Activated CD8-positive, alpha-beta memory T cell treated with anti-CD3 and anti-CD28 coated beads, Interleukin-2, amount 10 ng/mL, durations not matched to agents 7 days and 5 days (primary cell): ENCODE measurements around the gene TUBA3D. TPM values are rescaled to one million over a fixed set of nuclear protein-coding genes. Genes with fewer than 3 reads are reported as not detected.
A peak's percentile ranks its signal among the peaks of the same experiment; 100 is the strongest.
"Not testable (repeated sequence)": the region's sequence is repeated elsewhere in the genome, so short reads cannot be mapped to it uniquely, and the experiment has no call there.

Source experiments
- ATAC-seq: fragments of 150-1000 bp; cut with Tn5 transposase; one replicate; pipeline ENCODE4 v1.10.0; 2021; ENCODE audit warnings: moderate library complexity
- CTCF ChIA-PET: fragments of 350-600 bp; sonication (Branson Sonifier 250); formaldehyde crosslinking; loops from one replicate; lab custom pipeline; 2021; ENCODE audit warnings: antibody characterized with exemption; lab: Charles Lee
- DNase-seq: peaks from one replicate; pipeline ENCODE4 v3.0.0-alpha.2; 2020
- H3K27ac Mint-ChIP-seq: one replicate; pipeline ENCODE4 v1.8.0; 2021; ENCODE audit warnings: mild to moderate bottlenecking, mixed read lengths
- H3K27me3 Mint-ChIP-seq: one replicate; pipeline ENCODE4 v1.8.0; 2021; ENCODE audit warnings: mixed read lengths
- H3K36me3 Mint-ChIP-seq: one replicate; pipeline ENCODE4 v1.8.0; 2021; ENCODE audit warnings: mild to moderate bottlenecking, mixed read lengths
- H3K4me1 Mint-ChIP-seq: one replicate; pipeline ENCODE4 v1.8.0; 2021; ENCODE audit warnings: mixed read lengths
- H3K4me3 Mint-ChIP-seq: one replicate; pipeline ENCODE4 v1.8.0; 2021; ENCODE audit warnings: mild to moderate bottlenecking, moderate library complexity, mixed read lengths
- H3K9me3 Mint-ChIP-seq: one replicate; pipeline ENCODE4 v1.8.0; 2022; ENCODE audit warnings: low read depth, mixed read lengths
- microRNA-seq: library from miRNA; unstranded; fragments of <30 nt; microRNA quantifications from one replicate; pipeline ENCODE4 v1.2.0, GENCODE V29; 2022
- total RNA-seq, 2 experiments: library from RNA; stranded (reverse); gene quantifications; one replicate each; pipeline ENCODE4 v1.2.3, GENCODE V29; 2021

TUBA3D gene
- total RNA-seq, 2 experiments from 2014 or later, result not detected

DNA sequence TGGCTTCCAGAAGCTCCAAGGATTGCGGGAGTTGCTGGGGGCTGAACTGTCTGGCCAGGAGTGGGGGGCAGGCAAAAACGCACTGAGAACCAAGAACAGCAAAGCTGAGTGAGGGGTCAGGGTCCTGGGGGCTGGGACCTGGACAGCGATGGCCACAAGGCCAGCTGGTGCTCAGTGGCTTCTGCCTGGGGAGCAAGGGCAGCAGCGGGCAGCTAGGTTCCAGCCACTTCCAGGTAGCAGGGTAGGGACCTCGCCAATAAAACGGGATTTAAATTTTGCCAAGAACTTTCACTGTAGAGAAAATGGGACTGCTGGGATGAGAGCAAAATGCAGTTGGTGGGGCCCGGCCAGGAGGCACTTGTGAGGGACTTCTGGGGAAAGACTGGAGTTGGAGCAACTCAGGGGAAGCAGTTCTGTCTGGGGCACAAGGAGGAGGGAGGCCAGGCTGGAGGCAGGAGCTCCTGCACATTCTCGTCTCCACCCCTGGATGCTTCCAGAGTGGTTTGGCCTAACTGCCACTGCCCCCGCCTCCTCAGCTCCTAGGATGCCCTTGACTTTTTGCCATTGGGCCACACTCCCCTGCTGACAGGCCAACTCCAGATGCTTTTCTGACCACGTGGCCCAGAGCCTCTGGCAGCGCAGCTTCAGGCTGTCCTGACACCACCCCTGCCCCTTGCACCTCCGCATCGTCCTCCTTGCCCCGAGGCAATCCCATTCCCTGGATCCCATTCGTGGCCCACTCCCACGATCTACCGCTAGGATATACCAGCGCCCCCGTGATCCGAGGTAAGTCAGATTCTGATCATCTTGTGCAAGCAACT, 46.3 kb downstream of the TUBA3D start:
- CTCF ChIA-PET, result interaction anchor here (0.7 kb wide), 1 partner anchor 30 kb away, joined by 4 read pairs; the partner anchor contains the start of gene MZT2A
- DNase-seq, result no peak
- peaks cover 1% of the 10 kb centered on the region for H3K4me1 Mint-ChIP-seq
- H3K36me3 Mint-ChIP-seq, result peaks cover 6% of the 10 kb centered on the region
- no peak for ATAC-seq
- H3K4me3 Mint-ChIP-seq, result no peak overlapping the region
- H3K9me3 Mint-ChIP-seq, result no peaks in the 10 kb centered on the region
- H3K27ac Mint-ChIP-seq, result no peak overlapping the region
- no peaks in the 10 kb centered on the region for H3K27me3 Mint-ChIP-seq

DNA sequence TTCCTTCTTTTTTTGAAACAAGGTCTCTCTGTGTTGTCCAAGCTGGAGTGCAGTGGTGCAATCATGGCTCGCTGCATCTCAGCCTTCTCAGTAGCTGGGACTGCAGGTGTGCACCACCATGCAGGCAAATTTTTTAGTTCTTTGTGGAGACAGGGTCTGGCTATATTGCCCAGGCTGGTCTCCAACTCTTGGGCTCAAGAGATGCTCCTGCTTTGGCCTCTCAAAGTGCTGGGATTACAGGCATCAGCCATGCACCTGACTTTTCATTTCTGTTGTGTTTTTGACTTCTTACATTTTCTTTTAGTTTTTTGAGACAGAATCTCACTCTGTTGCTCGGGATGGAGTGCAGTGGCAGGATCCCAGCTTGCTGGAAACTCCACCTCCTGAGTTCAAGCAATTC, 49.3 kb downstream of the TUBA3D start:
- CTCF ChIA-PET, result interaction anchor here (1.3 kb wide), 1 partner anchor 32 kb away, joined by 3 read pairs; no protein-coding TSS in a partner anchor
- H3K9me3 Mint-ChIP-seq, H3K36me3 Mint-ChIP-seq, H3K27me3 Mint-ChIP-seq, ATAC-seq, H3K4me3 Mint-ChIP-seq, H3K27ac Mint-ChIP-seq: not testable (repeated sequence)
- DNase-seq, result peak; percentile 23
- peaks cover 20% of the 10 kb centered on the region for H3K4me1 Mint-ChIP-seq

DNA sequence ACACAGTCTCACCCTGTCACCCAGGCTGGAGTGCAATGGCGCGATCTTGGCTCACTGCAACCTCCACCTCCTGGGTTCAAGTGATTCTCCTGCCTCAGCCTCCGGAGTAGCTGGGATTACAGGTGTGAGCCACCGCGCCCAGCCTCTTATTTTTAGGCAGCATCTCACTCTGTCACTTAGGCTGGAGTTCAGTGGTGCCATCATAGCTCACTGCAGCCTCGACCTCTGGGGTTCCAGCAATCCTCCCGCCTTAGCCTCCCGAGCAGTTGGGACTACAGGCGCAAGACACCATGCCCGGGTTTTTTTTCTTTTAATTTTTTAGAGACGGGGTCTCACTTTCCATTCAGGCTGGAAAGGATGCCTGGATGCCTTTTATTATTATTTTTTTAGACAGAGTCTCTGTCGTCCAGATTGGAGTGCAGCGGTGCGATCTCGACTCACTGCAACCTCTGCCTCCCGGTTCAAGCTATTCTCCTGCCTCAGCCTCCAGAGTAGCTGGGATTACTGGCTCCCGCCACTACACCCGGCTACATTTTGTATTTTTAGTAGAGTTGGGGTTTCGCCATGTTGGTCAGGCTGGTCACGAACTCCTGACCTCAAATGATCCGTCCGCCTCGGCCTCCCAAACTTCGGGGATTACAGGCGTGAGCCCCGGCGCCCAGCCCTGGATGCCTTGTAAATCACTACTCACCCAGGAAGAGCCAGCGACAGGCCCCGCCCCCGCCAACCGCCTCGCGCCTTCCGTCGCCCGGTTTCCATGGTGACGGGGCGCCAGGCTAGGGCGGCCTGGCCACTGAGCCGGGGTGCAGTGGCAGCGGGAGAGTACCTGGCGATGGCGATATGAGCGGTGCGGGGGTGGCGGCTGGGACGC, 51.4 kb downstream of the TUBA3D start, which contains the start of gene CCDC74A:
CCDC74A (plus strand) TSS at position 758 of the 871 bp plus-strand sequence; CDS start at position 841, 83 bp downstream.
- CTCF ChIA-PET, result interaction anchor here (1.3 to 2.4 kb wide), 2 partner anchors 34 to 35 kb away, joined by 7 to 11 read pairs; partner anchors contain the start of gene MZT2A
- peaks cover 20% of the 10 kb centered on the region for H3K4me1 Mint-ChIP-seq

DNA sequence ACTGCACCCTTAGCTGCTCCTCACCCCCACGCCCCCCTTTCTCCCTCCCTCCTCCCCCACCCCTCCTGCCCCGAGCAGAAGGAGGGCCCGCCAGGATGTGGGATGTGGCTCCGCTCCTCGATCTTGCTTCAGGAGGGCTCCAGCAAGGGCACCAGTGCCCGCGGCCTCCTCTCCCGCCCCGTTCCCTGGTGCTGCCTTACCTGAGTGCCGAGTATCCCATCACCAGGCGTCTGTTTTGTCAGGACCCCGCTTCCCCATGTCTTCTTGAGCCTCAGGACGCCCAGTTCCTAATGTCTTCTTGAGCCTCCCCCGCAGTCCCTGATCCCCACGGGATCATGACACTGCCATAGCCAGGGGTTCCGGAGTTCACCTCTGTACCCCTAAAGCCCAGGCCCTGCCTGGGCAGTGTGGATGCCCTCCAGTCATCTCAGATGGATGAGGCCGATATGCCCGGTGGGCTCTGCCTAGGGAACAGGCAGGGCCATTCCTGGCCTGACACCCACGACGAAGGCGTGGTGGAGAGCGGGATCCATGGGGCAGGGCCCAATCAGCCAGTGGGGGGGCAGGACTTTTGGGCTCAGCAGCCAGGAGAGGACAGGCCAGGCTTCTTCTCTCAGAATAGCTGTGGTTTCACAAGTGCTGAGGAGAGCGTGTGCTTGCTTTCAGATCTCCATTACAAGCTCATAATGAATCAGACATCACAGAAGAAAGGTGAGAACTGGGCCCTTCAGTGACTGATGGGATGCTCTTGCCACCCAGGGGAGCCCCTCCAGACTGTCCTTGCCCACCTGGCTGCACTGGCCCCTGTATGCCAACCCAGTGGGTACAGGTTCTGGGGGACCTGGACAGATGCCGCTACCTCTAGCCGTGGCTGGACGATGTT, 53.3 kb downstream of the TUBA3D start:
- Mint-ChIP-seq H3K4me1 (peaks cover 20% of the 10 kb centered on the region), H3K4me3 (peak overlapping the region; percentile 58)
- CTCF ChIA-PET, result interaction anchor here (1.4 to 2.4 kb wide), 2 partner anchors 37 to 115 kb away, joined by 4 to 11 read pairs; partner anchors contain the start of gene MZT2A
- H3K27ac Mint-ChIP-seq, H3K36me3 Mint-ChIP-seq, DNase-seq, H3K9me3 Mint-ChIP-seq, H3K27me3 Mint-ChIP-seq: not testable (repeated sequence)
- peak; percentile 17 for ATAC-seq

More for the DNA sequence above, 51.4 kb downstream of the TUBA3D start, which contains the start of gene CCDC74A:
- not testable (repeated sequence) for H3K27me3 Mint-ChIP-seq, H3K36me3 Mint-ChIP-seq, H3K9me3 Mint-ChIP-seq
- peak within 1 kb of the TSS; percentile 82 for H3K4me3 Mint-ChIP-seq
- H3K27ac Mint-ChIP-seq, result peak within 1 kb of the TSS; percentile 77
- ATAC-seq (peak; percentile 93), DNase-seq (peak; percentile 86)

DNA sequence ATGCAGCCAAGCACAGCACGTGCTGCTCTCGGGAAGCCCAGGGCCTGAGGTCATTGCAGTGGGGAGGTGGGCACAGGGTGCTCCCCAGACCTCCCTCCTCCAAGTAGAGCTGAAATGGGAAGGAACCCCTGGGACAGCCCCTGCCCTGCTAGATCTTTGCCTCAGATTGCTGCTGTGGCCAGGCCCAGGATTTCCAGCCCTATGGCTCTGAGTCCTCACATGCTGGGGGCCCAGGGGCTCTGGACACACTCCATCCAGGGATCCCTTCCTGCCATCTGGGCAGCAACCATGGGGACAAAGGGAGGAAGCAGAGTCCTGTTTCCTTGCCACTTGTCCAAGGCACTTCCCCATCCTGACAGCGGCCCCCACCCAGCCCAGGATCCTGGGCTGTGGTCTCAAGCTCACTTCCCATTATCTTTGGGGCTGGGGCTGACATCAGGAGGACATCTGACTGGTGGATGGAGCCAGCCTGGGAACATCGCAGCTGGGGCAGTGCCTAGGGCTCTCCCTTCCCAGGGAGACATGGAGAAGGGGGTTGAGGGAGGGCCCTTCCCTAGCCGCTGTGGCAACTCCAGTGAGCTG, 54.0 kb downstream of the TUBA3D start:
- not testable (repeated sequence) for H3K27ac Mint-ChIP-seq, H3K4me3 Mint-ChIP-seq, DNase-seq, H3K36me3 Mint-ChIP-seq, H3K27me3 Mint-ChIP-seq, H3K9me3 Mint-ChIP-seq, ATAC-seq
- peaks cover 20% of the 10 kb centered on the region for H3K4me1 Mint-ChIP-seq
- CTCF ChIA-PET, result interaction anchor here (1.4 to 2.4 kb wide), 2 partner anchors 37 to 116 kb away, joined by 4 to 11 read pairs; partner anchors contain the start of gene MZT2A

DNA sequence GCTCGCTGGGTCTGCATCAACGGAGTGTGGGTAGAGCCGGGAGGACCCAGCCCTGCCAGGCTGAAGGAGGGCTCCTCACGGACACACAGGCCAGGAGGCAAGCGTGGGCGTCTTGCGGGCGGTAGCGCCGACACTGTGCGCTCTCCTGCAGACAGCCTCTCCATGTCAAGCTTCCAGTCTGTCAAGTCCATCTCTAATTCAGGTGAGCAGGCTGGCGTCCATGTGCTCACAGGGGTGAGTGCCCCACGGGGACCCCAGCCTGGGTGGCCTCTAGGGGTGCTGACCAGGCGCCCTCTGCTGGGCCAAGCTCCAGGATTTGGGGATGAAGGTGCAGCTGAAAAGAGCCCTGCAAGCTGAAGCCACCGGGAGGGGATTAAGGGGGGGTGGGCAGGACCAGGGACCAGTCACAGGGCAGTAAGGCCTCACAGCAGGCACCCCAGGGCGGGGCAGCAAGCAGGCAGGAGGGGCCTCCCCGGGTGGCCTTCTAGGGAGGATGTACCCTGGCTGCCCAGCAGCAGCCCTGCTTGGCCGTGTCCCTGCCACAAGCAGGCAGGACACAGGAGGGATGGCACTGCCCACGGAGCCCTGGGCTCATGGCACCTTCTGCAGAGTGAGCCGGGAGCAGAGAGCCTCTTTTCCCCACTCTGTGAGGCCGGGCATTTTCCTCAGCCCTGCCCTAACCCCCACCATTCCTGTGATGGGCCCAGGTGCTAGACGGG, 54.9 kb downstream of the TUBA3D start:
- H3K27me3 Mint-ChIP-seq, DNase-seq, H3K27ac Mint-ChIP-seq, ATAC-seq, H3K9me3 Mint-ChIP-seq, H3K4me3 Mint-ChIP-seq, H3K36me3 Mint-ChIP-seq, CTCF ChIA-PET: not testable (repeated sequence)
- H3K4me1 Mint-ChIP-seq, result peaks cover 20% of the 10 kb centered on the region

DNA sequence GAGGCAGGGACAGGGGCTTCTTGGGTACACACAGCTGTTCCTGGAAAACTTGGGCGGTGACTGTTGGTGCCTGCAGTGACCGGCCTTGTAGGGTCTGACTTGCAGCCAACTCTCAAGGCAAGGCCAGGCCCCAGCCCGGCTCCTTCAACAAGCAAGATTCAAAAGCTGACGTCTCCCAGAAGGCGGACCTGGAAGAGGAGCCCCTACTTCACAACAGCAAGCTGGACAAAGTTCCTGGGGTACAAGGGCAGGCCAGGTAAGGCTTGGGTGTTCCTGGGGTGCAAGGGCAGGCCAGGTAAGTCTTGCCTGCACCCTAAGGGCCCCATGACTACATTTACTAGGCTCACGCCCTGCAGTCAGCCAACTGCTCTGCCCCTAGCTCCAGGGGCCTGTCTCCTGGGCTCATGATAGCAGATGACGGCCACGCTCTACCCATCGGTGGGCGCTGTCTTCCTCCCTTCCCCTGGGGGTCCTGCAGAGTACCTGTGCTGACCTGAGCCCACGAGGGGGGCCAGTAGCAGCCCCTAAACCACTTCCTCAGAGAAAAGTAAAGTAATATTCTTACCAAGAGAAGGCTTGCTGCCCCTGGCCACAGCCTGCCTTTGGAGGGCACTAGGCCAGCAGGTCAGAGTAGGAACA, 55.7 kb downstream of the TUBA3D start:
- peaks cover 20% of the 10 kb centered on the region for H3K4me1 Mint-ChIP-seq
- CTCF ChIA-PET, H3K27ac Mint-ChIP-seq, ATAC-seq, DNase-seq, H3K36me3 Mint-ChIP-seq, H3K27me3 Mint-ChIP-seq, H3K4me3 Mint-ChIP-seq, H3K9me3 Mint-ChIP-seq: not testable (repeated sequence)

Small RNAs within 50 kb of the gene (microRNA-seq; reads per million reads assigned to microRNA genes)
- not detected for gene MIR4784

Other genes starting within 250 kb of the TUBA3D start
- gene RAB6D, start 112.0 kb upstream of the TUBA3D start, total RNA-seq, result not detected
- gene MZT2A, start 16.3 kb downstream of the TUBA3D start, total RNA-seq, result 100 to 1,000 TPM; 198 to 262 TPM
- gene CCDC74A, start 51.8 kb downstream of the TUBA3D start, total RNA-seq, result 1 to 10 TPM; 3.0 to 4.6 TPM